Ascending aorta (tissue), 2 donors: ENCODE results near the gene EPB41L4B. TPM values are rescaled to one million over a fixed set of nuclear protein-coding genes. Genes with fewer than 3 reads are reported as not detected.

Experiments
- DNase-seq, 2 donors: peaks; one replicate each; pipeline ENCODE4 v3.0.0-alpha.2; 2019; ENCODE audit warnings: low spot score in 2 of 2
- H3K27ac ChIP-seq, 2 donors: fragments of 200-600 bp; sonication (generic); one replicate each; pipeline ENCODE4 v1.5.1; 2016 to 2017; ENCODE audit warnings: mild to moderate bottlenecking in 1 of 2
- H3K27me3 ChIP-seq: fragments of 200-600 bp; sonication (generic); one replicate; pipeline ENCODE4 v1.5.1; 2017
- H3K36me3 ChIP-seq, 2 donors: fragments of 200-600 bp; sonication (generic); one replicate each; pipeline ENCODE4 v1.5.1; 2016
- H3K4me1 ChIP-seq, 2 donors: fragments of 200-600 bp; sonication (generic); one replicate each; pipeline ENCODE4 v1.5.1; 2016 to 2017; ENCODE audit warnings: mild to moderate bottlenecking in 1 of 2
- H3K4me3 ChIP-seq, 2 donors: fragments of 200-600 bp; sonication (generic); one replicate each; pipeline ENCODE4 v1.5.1; 2016 to 2017; ENCODE audit warnings: mild to moderate bottlenecking in 1 of 2
- H3K9me3 ChIP-seq, 2 donors: fragments of 200-600 bp; sonication (generic); one replicate each; pipeline ENCODE4 v1.5.1; 2016
- CTCF ChIP-seq, 3 experiments: fragments of 200-600 bp in 2 of 3; fragments of 450-650 bp in 1 of 3; sonication (generic) in 2 of 3; IDR thresholded peaks; one replicate each; pipeline ENCODE4 v1.5.1; 2016 to 2019; ENCODE audit warnings: antibody characterized with exemption in 3 of 3, mild to moderate bottlenecking in 1 of 3, moderate library complexity in 1 of 3
- intact Hi-C: fragments of 100-400 bp; cut with DNase I; formaldehyde crosslinking; loops from one replicate; pipeline ENCODE4 v1.15.1; 2023
- total RNA-seq: library from RNA; depleted of rRNA; stranded (reverse); fragments of >200 nt; gene quantifications from one replicate; pipeline ENCODE4 v1.1.0, GENCODE V29; 2016

Gene EPB41L4B
- total RNA-seq, 1 donor from 2014 or later: not detected

GRCh38 chr9:109161471-109161870, 159.4 kb downstream of the EPB41L4B start:
- Histone ChIP-seq H3K27ac (no peak overlapping the region), H3K27me3 (no peaks in the 10 kb centered on the region), H3K9me3 (no peaks in the 10 kb centered on the region), H3K4me3 (no peak overlapping the region), H3K36me3 (no peaks in the 10 kb centered on the region), H3K4me1 (no peaks in the 10 kb centered on the region)
- no peak for DNase-seq
- no peak for TF ChIP-seq CTCF (IDR thresholded peaks at IDR 0.05)
- intact Hi-C loops: no loop called here

GRCh38 chr9:109159583-109159982, 161.3 kb downstream of the EPB41L4B start:
- Histone ChIP-seq H3K4me1 (no peaks in the 10 kb centered on the region), H3K36me3 (no peaks in the 10 kb centered on the region), H3K4me3 (no peak overlapping the region), H3K27ac (no peak overlapping the region), H3K27me3 (no peaks in the 10 kb centered on the region), H3K9me3 (no peaks in the 10 kb centered on the region)
- no peak for TF ChIP-seq CTCF (IDR thresholded peaks at IDR 0.05)
- intact Hi-C loops: no loop called here
- DNase-seq: no peak

DNA sequence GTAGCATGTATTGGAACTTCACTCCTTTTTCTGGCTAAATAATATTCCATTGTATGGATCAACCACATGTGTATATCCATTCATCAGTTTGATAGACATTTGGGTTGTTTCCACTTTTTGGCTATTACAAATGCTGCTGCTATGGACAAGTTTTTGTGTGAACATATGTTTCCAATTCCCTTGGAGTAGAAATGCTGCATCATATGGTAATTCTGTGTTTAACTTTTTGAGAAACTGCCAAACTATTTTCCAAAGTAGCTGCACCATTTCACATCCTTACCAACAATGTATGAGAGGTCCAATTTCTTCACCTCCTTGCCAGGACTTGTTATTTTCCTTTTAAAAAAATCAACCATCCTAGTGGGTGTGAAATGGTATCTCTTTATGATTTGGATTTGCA, 162.2 kb downstream of the EPB41L4B start:
- Histone ChIP-seq H3K36me3 (no peaks in the 10 kb centered on the region), H3K4me3 (no peak overlapping the region), H3K4me1 (no peaks in the 10 kb centered on the region), H3K27ac (no peak overlapping the region), H3K27me3 (no peaks in the 10 kb centered on the region), H3K9me3 (no peaks in the 10 kb centered on the region)
- TF ChIP-seq CTCF (IDR thresholded peaks at IDR 0.05): no peak
- no peak for DNase-seq
- intact Hi-C loops: no loop called here

DNA sequence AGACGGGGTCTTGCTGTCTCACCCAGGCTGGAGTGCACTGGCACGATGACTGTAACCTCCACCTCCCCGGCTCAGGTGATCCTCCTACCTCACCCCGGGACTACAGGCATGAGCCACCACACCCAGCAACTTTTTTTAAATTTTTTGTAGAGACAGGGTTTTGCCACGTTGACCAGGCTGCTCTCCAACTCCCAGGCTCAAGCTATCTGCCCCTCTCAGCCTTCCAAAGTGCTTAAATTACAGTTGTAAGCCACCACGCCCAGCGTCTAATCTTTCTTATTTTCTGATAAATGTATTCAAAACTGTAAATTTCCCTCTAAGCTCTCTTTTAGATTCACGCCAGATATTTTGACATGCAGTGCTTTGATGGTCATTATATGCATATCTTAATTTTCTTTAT, 164.2 kb downstream of the EPB41L4B start:
- Histone ChIP-seq H3K4me3 (no peak overlapping the region), H3K36me3 (no peaks in the 10 kb centered on the region), H3K27ac (no peak overlapping the region), H3K9me3 (peaks cover 0 to 6% of the 10 kb centered on the region in 2 donors), H3K27me3 (no peaks in the 10 kb centered on the region), H3K4me1 (no peaks in the 10 kb centered on the region)
- no peak for TF ChIP-seq CTCF (IDR thresholded peaks at IDR 0.05)
- intact Hi-C loops: no loop called here
- DNase-seq: no peak

GRCh38 chr9:109150925-109151545, 169.8 kb downstream of the EPB41L4B start:
- Histone ChIP-seq H3K4me3 (no peak overlapping the region), H3K36me3 (no peaks in the 10 kb centered on the region), H3K9me3 (peaks cover 0 to 6% of the 10 kb centered on the region in 2 donors), H3K27ac (no peak overlapping the region), H3K27me3 (no peaks in the 10 kb centered on the region), H3K4me1 (no peaks in the 10 kb centered on the region)
- intact Hi-C loops: no loop called here
- TF ChIP-seq CTCF (IDR thresholded peaks at IDR 0.05): no peak
- DNase-seq: no peak

DNA sequence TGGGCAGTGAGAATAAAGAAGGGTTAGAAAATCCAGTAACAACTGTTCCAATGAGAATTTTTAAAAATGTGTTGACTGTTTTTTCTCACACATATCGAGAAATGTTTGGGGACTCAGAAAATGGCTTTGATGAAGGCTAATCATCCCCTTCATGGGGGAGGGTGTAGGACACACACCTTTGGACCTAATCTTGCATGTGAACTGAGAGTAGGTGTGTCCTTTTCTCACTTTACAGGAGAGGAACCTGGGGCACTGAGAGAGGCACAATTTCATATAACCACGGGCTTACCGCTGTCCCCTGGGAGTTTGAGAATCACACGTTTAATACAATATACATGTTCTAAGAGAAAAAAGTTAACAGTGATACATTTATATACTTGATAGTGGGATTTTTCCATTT, 171.1 kb downstream of the EPB41L4B start:
- no peaks in the 10 kb centered on the region for H3K36me3 ChIP-seq
- no peak for TF ChIP-seq CTCF (IDR thresholded peaks at IDR 0.05)
- intact Hi-C loops: no loop called here
- H3K9me3 ChIP-seq: peaks cover 0 to 6% of the 10 kb centered on the region in 2 donors
- no peak overlapping the region for H3K4me3 ChIP-seq
- no peak overlapping the region for H3K27ac ChIP-seq
- no peaks in the 10 kb centered on the region for H3K27me3 ChIP-seq
- no peak for DNase-seq
- H3K4me1 ChIP-seq: no peaks in the 10 kb centered on the region
